Stimulated activated CD4-positive, alpha-beta T cell treated with anti-CD3 and anti-CD28 coated beads, Interleukin-2, amount 100 ng/mL, for 48 hours (primary cell): Measurements from ENCODE around the gene PSMD8.
"Not testable (repeated sequence)": the region's sequence is repeated elsewhere in the genome, so short reads cannot be mapped to it uniquely, and the experiment has no call there.

ENCODE experiments used
- DNase-seq, 2 donors: peaks; one replicate each; pipeline ENCODE4 v3.0.0-alpha.2; 2020

PSMD8 gene

DNA sequence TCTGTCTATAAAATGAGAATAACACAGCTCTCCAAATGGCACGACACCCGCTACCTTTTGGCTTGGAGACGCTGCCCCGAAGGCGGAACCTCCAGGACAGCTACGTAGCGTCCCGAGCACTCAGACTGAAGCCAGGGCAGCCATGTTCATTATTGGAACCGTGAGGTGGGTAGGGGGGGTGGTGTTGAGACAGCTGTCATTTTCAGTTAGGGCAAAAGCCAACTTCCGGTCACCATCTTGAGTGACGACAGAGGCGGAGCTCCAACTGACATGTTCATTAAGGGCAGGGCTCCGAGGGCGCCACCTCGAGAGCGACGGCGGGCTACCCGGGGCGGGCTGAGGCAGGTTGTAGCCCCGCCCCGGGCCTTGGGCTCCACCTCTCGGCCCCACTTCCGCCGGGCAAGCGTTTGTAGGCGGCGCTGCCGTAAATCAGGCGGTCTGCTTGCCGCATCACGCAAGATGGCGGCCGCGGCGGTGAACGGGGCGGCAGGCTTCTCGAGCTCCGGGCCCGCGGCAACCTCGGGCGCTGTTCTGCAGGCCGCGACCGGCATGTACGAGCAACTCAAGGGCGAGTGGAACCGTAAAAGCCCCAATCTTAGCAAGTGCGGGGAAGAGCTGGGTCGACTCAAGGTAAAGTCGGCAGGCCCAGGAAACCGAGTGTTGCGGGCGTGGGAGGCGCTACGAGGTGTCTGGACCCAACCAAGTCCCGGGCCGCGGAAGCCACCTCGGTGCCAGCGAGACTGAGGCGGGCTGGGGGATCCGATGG is at the start of gene PSMD8:
PSMD8 (plus strand) TSS at position 240 of the 766 bp plus-strand sequence; CDS start at position 271, 31 bp downstream.
- DNase-seq, result peak; percentile 96

DNA sequence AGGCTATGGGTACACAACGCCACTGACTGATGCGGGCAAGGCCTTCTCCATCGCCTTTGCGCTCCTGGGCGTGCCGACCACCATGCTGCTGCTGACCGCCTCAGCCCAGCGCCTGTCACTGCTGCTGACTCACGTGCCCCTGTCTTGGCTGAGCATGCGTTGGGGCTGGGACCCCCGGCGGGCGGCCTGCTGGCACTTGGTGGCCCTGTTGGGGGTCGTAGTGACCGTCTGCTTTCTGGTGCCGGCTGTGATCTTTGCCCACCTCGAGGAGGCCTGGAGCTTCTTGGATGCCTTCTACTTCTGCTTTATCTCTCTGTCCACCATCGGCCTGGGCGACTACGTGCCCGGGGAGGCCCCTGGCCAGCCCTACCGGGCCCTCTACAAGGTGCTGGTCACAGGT is 47.8 kb upstream of the PSMD8 start:
- no peak for DNase-seq

DNA sequence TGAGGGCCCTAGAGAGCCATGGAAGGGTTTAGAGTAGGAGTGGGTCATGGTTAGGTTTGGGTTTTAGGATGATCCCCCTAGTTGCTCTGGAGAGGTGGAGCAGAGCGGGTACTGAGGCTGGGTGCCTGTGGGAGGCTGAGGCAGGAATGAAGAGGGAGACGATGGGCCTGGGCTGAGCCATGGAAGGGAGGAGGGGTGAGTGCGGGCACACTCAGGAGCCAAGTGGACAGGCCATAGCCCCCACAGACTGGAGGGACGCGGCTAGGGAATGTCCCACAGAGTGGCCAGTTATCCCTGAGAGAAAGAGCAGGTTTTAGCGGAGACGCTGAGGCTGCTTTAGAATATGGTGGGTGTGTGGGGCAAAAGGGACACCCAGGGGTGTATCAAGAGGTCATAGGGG is 44.7 kb upstream of the PSMD8 start:
- no peak for DNase-seq

DNA sequence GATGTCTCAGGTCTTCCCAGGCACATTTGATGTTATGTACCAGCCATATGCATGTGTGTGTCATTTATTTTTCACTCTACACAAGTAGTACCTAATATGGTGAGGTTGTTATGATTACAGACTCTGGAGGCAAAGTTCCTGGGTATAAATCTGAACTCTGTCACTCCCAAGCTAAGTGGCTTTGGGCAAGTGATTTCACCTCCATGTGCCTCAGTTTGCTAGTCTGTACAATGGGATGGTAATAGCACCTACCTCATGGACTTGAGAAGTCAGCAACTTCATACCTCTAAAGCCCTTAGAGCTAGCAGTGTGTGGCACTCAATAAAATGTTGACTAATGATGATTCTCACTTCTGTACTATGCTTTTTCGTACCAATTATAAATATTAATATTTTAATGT is 42.6 kb upstream of the PSMD8 start:
- DNase-seq, result no peak

DNA sequence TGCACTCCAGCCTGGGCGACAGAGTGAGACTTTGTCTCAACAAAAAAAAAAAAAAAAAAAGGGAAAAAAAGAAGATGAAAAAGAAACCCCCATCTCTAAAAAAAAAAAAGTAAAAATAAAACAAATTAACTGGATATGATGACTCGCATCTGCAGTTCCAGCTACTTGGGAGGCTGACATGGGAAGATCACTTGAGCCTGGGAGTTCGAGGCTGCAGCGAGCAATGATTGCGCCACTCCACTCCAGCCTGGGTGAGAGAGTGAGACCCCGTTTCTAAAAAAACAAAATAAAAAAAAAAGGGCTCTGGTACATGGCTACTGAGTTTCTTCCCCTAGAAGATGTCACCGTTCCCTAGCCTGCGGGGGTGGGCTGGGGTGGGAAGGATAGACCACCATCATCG is 41.1 kb upstream of the PSMD8 start:
- DNase-seq, result no peak

DNA sequence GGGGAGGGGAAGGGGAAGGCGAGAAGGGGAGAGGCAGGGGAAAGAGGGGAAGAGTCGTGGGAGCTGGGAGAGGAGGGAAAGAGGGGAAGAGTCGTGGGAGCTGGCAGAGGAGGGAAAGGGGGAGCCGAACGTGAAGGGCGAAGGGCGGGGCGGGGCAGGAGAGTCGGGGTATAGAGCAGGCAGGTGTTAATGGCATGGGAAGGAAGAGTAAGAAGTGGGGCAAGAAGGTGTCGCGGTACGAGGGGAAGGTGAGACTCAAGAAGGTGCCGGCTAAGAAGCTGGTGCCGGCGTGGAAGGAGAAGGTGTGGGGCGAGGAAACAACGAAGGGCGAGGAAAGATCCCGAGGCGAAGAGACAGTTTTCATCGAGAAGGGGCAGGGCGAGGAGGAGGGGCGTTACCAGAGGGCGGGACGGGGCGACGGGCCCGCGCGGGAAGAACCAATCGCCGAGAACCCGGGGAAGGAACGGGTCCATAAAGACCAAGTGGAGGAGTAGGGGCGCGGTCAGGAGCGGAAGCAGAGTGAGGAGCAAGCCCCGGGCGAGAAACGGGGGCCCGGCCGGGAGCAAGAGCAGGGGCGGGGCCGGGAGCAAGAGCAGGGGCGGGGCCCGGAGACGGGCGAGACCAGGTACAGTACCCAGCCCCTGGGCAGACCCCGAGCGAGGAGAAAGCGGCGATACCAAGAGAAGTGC is 38.3 kb upstream of the PSMD8 start:
- peak; percentile 92 for DNase-seq

DNA sequence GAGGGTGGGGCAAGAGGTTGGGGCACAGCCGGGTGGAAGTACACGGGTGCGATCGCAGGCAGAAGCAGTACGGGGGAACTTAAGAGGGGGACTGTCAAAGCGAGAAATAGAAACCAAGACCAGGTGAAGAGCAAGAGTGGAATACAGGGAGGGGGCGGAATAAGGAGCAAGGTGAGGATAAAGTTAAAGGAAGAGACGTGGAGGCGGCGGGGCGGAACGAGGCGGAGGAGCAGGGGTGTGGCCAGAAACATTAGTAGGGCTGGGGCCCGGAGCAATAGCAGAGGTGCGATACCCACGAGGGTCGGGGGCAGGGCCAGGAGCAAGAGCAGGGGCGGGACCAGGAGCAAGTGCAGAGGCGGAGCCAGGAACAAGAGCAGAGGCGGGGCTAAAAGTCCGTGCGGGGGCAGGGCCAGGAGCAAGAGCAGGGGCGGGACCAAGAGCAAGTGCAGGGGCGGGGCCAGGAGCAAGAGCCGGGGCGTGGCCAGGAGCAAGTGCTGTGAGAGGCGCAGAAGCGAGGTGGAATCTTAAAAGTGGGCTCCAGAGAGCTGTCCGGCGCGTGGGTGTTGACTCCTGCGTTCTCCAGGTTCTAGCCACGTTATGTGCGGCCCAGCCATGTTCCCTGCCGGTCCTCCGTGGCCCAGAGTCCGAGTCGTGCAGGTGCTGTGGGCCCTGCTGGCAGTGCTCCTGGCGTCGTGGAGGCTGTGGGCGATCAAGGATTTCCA is 37.6 kb upstream of the PSMD8 start:
- DNase-seq, result peak; percentile 93 to 96

DNA sequence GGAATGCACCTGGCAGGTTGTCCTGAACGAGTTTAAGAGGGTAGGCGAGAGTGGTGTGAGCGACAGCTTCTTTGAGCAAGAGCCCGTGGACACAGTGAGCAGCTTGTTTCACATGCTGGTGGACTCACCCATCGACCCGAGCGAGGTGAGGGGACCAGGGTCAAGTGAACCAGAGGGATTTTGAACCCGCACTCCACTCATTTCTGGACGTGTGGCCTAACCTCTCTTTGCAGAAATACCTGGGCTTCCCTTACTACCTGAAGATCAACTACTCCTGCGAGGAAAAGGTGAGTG is 37.1 kb upstream of the PSMD8 start:
- DNase-seq, result no peak

DNA sequence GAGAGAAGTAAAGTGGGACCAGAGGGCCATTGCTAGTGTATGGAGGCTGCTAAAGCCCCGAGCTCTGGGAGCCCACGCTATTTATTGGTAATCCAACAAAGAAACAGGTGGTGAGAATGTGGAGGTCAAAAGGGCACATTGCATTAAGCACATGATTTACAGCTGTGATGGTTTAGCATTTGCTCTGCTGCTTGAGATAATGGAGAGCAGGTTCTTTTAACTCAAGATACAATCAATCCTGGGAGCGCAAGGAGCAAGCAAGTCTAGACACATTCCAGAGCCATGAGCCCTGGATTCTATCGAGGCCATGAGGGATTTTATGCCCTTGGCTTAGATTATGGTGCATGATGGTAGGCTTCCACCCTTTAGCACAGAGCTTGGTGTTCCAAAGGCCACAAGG is 35.4 kb upstream of the PSMD8 start:
- not testable (repeated sequence) for DNase-seq

DNA sequence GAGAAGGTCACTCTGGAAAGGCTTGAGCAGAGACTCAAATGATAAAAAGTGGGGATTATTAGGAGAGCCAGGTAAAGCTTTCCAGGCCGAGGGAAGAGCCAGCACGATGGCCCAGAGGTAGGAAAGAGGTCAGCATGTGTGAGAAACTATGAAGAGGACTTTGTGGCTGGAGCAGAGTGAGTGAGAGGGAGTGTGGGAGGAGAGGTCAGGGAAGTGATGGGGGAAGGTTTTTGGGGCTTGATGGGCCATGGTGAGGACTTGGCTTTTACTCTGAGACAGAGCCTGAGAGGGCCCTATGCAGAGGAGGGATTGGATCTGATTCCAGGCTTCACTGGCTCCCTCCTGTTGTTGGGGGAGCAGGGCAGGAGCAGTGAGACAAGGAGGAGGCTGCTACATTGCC is 33.4 kb upstream of the PSMD8 start:
- DNase-seq, result no peak

DNA sequence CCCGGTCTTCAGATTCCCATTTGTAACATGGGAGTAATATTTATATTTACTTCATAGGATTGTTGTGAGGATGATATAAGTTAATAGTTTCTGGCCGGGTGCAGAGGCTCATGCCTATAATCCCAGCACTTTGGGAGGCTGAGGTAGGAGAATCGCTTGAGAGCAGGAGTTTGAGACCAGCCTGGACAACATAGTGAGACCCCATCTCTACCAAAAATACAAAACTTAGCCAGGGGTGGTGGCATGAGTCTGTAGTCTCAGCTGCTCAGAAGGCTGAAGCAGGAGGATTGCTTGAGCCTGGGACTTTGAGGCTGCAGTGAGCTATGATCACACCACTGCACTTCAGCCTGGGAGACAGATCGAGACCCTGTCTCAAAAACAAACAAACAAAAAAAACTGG is 27.5 kb upstream of the PSMD8 start:
- no peak for DNase-seq

DNA sequence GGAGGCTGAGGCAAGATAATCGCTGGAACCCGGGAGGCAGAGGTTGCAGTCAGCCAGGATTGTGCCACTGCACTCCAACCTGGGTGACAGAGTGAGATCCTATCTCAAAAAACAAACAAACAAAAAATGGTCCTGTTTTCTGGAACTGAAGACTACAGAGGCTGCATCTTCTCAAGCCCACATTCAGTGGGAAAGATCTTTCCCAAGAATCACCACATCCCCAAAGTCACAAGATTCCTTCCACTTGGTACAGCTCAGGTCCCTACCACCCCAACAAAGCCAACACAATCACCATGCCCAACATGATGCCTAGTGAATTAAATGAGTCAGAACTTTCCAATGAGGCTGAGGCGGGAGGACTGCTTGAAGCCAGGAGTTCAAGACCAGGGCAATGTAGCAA is 23.5 kb upstream of the PSMD8 start:
- DNase-seq, result no peak

DNA sequence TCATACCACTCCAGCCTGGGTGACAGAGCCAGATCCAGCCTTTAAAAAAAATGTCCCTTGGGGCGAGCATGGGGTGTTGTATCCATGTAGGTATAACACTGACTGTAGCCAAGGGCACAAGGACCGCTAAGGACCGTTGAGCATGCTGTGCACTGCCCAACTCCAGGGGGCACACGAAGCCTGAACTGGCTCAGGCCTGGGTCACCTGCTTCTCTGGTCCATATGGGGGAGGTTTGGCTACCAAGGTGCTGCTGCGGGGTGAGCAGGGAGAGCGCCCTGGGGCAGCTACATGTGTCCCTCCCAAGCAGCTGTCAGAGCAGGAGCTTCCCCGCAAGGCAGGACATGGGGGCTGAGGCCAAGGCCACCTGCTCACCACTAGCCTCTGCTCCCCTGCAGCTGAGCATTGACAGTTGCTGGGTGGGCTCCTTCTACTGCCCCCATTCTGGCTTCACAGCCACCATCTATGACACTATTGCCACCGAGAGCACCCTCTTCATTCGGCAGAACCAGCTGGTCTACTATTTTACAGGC is 22.4 kb upstream of the PSMD8 start:
- DNase-seq, result no peak

DNA sequence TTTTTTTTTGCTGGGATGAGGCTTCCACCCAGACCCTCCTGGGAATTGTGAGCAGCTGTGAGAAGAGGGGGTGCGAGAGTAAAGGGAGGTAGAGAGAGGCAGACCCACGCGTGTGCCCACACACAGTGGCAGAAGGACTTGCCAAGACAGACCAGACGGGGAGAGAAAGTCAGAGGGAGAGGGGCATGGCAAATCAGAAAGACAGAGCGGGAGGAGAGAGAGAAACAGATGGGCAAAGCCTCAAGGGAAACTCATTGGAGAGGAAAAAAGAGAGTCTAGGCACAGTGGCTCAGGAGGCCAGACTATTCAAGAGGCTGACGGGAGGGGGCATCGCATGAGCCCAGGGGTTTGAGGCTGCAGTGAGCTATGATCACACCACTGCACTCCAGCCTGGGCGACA is 21.8 kb upstream of the PSMD8 start:
- DNase-seq, result no peak

DNA sequence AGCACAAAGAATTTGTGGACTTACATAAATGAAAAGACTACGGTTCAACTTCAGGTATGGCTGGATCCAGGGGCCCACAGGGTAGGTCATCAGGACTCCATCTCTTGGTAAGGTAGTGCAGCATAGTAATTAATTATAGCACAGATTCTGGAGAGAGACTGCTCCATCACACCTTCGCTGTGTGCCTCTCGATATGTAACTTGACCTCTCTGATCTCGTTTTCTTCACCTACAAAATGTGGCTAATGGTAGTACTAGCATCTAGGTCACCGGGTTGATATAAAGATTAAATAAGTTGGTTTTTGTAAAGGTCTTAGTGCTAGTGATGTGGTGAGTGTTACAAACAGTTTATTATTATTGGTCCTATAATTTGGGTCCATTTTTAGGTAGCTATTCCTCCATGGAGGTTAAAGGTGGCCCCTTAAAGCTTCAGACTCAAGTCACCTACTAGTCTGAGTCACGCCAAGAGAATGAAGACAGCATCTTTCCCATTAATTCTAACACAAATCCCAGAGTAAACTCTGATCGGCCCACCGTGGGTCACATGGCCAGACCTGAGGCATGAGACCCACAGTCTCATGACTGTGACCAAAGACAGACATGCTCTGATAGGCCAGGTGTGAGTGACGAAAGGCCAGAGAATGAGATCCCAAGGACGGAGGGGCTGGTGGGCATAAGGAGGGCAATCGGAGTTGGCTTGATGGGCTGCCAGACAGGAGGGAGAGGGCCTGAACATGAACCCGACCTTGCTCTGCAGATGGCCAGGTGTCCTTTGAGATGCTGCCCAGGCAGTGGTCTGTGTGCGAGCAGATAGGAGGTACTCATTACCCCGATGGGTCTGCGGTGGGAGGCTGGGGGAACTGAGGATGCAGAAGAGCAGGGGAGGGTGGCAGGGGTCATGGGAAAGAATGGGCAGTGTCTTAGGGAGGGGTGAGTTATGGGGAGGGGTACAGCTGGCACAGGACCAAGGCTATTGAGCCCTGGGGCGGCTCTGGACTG is 18.3 kb upstream of the PSMD8 start:
- DNase-seq, result no peak

DNA sequence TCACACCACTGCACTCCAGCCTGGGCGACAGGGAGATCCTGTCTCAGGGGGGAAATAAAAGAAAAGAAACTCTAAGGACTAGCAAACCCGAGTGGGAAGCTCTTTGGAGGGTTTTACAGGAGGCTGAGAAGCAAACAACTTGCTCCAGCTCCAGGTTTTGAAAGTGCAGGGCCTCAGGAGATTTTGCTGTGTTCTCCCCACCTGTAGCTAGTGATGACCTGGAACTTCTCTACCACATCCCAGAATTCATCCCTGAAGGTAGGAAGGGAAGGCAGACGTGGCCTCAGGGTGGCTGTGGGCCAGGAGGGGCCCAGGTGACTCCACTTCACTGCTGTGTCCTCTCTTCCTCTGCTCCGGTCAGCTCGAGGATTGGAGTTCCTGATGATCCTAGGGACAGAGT is 16.3 kb upstream of the PSMD8 start:
- DNase-seq, result no peak

DNA sequence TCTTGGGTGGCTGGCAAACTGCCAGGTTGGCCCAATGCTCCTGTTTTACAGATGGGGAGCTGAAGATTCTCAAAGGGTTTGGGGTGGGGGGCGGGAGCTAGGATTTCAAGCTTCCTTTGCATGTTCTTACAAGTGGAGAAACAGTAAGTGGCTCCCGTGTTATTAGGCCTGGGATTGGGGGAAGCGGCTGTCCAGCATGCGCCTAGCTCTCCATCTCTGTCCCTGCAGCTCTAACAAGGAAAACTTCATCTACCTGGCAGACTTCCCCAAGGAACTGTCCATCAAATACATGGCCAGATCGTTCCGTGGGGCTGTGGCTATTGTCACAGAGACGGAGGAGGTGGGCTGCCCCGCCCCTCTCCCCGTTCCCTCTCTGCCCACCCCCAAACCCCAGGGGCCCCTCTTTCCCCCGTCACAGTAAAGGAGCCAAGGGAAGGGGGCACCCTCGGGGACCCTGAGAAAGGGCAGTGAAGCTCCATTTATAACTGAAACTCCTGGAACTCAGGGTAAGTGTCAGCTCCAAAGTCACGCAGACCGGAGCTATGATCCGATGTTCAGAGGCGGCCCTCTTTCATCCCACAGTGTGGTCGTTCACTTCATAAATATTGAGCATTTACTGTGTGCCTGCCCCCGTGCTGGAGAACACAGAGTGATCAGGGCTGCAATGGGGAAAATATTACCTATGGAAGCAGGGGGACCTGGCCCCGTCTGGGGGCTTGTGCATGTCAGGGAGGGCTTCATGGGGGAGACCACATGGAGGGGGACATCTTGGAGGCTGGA is 14.9 kb upstream of the PSMD8 start:
- DNase-seq, result no peak

DNA sequence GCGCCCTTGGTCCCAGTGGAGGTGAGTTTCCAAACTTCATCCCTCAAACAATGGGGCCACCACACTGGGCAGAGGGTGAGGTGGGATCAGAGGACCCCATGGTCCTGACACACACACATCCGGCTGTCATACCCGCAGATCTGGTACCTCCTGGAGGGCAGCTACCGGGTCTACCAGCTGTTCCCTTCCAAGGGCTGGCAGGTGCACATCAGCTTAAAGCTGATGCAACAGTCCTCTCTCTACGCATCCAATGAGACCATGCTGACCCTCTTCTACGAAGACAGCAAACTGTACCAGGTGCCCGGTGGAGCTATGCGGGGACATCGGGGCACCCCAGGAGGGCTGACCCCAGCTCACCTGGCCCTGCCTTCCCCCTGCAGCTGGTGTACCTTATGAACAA is 14.0 kb upstream of the PSMD8 start:
- DNase-seq, result no peak

DNA sequence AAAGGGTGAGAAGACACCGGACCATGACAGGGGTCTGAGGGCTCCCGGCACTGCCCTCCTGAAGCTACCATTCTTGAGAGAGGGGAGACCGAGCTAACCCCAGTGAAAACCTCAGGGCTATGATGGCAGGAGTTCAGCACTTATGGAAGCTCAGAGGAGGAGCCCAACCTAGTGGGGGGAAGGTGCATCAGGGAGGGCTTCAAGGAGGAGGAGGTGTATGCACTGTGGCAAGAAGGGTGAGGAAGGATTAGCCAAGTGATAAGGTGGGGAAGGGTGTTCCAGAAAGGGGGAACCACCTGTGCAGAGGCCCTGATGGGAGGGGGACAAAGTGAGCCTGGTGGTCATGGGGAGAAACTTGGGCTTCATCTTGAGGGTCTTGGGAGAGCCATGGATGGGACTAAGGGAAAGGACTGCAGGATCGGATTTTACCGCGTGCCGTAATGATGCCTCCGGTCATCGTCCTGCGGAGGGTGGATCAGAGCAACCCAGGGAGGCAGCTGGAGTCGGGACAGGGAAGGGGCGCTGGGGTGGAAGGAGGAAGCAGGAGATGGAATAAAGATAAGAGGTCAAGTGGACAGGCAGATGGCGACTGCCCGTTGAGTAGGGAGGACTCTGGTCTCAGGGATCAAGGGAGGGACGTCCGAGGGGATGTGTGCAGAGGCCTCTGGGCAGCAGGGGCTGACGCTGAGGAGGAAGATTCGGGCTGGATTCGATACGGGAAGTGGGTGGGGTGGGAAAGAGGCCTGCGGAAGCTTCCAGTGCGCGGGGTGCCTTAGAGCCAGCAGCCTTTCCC is 13.3 kb upstream of the PSMD8 start:
- no peak for DNase-seq

DNA sequence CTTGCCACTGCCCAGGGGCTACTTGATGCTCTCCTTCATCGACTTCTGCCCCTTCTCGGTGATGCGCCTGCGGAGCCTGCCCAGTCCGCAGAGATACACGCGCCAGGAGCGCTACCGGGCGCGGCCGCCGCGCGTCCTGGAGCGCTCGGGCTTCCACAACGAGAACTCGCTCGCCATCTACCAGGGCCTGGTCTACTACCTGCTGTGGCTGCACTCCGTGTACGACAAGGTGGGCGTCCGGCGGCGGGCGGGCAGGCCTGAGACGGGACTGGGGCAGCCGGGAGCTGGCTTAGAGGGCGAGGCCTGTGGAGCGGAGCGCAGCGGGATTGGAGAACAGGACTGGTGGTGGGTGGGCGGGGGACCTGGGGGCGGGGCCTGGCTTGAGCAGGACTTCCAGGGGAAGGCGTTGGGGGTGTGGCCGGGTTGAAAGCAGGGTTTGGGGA is 12.7 kb upstream of the PSMD8 start:
- peak; percentile 65 to 69 for DNase-seq
